Activated naive CD8-positive, alpha-beta T cell (primary cell): ENCODE results near the gene UTY.
"Not testable (repeated sequence)": the region's sequence is repeated elsewhere in the genome, so short reads cannot be mapped to it uniquely, and the experiment has no call there.

Experiments
- H3K27ac Mint-ChIP-seq: one replicate; pipeline ENCODE4 v1.8.0; 2021; ENCODE audit warnings: mixed read lengths
- H3K27me3 Mint-ChIP-seq: one replicate; pipeline ENCODE4 v1.8.0; 2021; ENCODE audit warnings: mixed read lengths
- H3K36me3 Mint-ChIP-seq: one replicate; pipeline ENCODE4 v1.8.0; 2021; ENCODE audit warnings: mixed read lengths
- H3K4me1 Mint-ChIP-seq: one replicate; pipeline ENCODE4 v1.8.0; 2021; ENCODE audit warnings: low read depth, mixed read lengths
- H3K4me3 Mint-ChIP-seq: one replicate; pipeline ENCODE4 v1.8.0; 2021; ENCODE audit warnings: mild to moderate bottlenecking, mixed read lengths
- H3K9me3 Mint-ChIP-seq: one replicate; pipeline ENCODE4 v1.8.0; 2021; ENCODE audit warnings: low read depth, mixed read lengths

UTY gene

GRCh38 chrY:13296176-13296890 lies 183.5 kb downstream of the UTY start:
- Mint-ChIP-seq H3K9me3 (no peaks in the 10 kb centered on the region), H3K4me3 (no peak overlapping the region), H3K27me3 (no peaks in the 10 kb centered on the region), H3K4me1 (peaks cover 7% of the 10 kb centered on the region), H3K36me3 (peaks cover 16% of the 10 kb centered on the region), H3K27ac (peak overlapping the region; percentile 28)

DNA sequence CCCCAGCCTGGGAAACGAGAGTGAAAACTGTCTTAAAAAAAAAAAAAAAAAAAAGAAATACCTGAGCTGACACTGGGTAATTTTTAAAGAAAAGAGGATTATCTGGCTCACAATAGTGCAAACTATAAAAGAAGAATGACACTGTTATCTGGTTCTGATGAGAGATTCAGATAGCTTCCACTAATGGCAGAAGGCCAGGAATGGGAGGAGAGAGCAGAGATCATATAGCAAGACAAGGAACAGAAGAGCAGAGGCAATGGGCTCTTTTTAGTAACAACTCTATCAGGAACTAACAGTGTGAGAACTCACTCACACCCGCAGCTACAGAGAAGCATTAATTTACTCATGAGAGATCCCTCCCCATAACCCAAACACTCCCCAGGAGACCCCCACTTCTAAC lies 184.8 kb downstream of the UTY start:
- H3K27me3 Mint-ChIP-seq: no peaks in the 10 kb centered on the region
- no peak overlapping the region for H3K27ac Mint-ChIP-seq
- no peaks in the 10 kb centered on the region for H3K9me3 Mint-ChIP-seq
- H3K4me1 Mint-ChIP-seq: peaks cover 8% of the 10 kb centered on the region
- H3K4me3 Mint-ChIP-seq: no peak overlapping the region
- peaks cover 22% of the 10 kb centered on the region for H3K36me3 Mint-ChIP-seq

DNA sequence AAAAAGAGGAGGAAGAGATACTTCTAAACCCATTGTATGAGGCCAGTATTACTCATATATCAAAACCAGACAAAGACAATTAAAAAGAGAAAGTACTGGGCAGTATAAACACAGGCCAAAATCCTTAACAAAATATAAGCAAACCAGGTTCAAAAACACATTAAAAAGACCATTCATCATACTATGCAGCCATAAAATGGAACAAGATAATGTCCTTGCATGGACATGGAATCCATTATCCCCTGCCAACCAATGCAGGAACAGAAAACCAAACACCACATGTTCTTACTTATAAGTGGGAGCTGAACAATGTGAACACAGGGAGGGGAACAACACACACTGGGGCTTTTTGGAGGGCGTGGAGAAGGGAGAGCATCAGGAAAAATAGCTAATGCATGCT lies 188.6 kb downstream of the UTY start:
- Mint-ChIP-seq H3K4me1 (peaks cover 1% of the 10 kb centered on the region), H3K27me3 (no peaks in the 10 kb centered on the region), H3K9me3 (no peaks in the 10 kb centered on the region), H3K27ac (no peak overlapping the region), H3K4me3 (no peak overlapping the region), H3K36me3 (peaks cover 26% of the 10 kb centered on the region)

GRCh38 chrY:13282151-13283054 lies 197.4 kb downstream of the UTY start:
- not testable (repeated sequence) for H3K9me3 Mint-ChIP-seq, H3K36me3 Mint-ChIP-seq, H3K4me3 Mint-ChIP-seq, H3K27me3 Mint-ChIP-seq
- Mint-ChIP-seq H3K27ac (peak overlapping the region; percentile 58), H3K4me1 (peaks cover 11% of the 10 kb centered on the region)

DNA sequence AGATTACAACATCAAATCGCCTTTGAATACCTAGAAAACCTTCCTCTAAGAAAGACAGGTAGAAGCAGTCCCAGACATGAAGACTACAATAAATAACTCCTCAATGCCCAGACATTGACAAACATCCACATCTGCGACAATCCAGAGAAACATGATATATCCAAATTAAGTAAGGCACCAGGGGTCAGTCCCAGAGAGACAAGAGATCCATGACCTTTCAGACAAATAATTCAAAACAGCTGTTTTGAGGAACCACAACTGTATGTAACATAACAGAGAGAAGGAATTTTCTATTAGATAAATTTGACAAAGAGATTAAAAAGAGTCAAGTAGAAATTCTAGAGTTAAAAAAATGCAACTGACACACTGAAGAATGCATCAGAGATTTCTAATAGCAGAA lies 200.3 kb downstream of the UTY start:
- Mint-ChIP-seq H3K27me3 (no peaks in the 10 kb centered on the region), H3K27ac (peak overlapping the region; percentile 61), H3K9me3 (no peaks in the 10 kb centered on the region), H3K36me3 (peaks cover 2% of the 10 kb centered on the region), H3K4me1 (peaks cover 11% of the 10 kb centered on the region), H3K4me3 (no peak overlapping the region)

DNA sequence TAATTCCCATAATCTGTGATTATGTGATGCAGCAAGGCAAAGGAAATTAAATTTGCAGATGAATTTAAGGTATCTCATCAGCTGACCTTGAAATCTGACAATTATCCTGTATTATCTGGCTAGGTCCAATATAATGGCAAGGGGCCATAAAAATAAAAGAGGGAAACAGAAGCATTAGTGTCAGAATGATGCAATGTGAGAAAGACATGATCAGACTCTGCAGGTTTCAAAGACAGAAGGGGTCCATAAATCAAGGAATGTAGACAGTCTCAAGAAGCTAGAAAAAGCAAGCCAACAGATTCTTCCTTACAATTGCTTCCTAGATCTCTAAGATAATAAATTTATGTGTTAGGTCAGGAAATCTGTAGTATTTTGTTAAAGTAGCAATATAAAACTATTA lies 208.1 kb downstream of the UTY start:
- Mint-ChIP-seq H3K4me1 (peaks cover 4% of the 10 kb centered on the region), H3K27ac (no peak overlapping the region), H3K4me3 (no peak overlapping the region), H3K36me3 (peaks cover 24% of the 10 kb centered on the region), H3K27me3 (no peaks in the 10 kb centered on the region), H3K9me3 (no peaks in the 10 kb centered on the region)

DNA sequence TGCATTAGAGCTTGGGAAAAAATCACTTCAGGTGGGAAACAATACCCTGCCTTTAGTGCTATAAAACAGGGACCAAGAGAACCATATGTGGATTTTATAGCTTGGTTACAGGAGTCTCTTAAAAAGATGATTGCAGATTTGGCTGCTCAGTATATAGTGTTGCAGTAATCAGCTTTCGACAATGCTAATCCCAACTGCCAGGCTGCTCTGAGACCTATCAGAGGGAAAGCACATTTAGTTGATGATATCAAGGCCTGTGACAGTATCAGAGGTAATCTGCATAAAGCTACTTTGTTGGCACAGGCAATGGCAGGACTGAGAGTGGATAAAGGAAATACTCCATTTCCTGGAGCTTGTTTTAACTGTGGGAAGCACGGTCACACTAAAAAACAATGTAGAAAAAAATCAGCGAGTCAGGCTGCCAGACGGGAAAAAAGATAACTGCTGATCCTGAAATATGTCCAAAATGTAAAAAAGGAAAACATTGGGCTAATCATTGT lies 225.8 kb downstream of the UTY start:
- not testable (repeated sequence) for H3K36me3 Mint-ChIP-seq, H3K9me3 Mint-ChIP-seq, H3K27me3 Mint-ChIP-seq, H3K27ac Mint-ChIP-seq, H3K4me3 Mint-ChIP-seq, H3K4me1 Mint-ChIP-seq

DNA sequence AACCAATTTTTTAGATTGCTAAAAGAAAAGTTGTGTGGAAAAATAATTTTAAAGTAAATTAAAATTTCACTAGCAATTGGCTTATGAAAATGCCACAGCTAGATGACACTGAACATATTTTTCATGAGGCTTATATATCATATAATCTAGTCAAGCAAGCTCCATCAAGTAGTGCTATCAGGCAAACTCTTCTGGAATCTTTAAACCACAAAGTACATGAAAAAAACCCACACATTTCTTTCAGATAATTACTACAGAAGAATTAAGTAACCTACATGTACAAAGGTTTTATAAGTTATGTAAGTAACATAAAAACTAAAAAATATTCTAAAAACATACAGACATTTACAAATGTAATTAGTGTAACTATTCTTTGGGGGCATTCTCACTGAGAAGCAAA lies 229.4 kb downstream of the UTY start:
- Mint-ChIP-seq H3K27me3 (no peaks in the 10 kb centered on the region), H3K4me1 (no peaks in the 10 kb centered on the region), H3K9me3 (no peaks in the 10 kb centered on the region), H3K4me3 (no peak overlapping the region), H3K36me3 (peaks cover 2% of the 10 kb centered on the region), H3K27ac (no peak overlapping the region)

- H3K9me3 Mint-ChIP-seq: peaks cover 3% of the 10 kb centered on the region
- H3K27ac Mint-ChIP-seq: no peak overlapping the region
- H3K27me3 Mint-ChIP-seq: no peaks in the 10 kb centered on the region
- no peak overlapping the region for H3K4me3 Mint-ChIP-seq
- peaks cover 26% of the 10 kb centered on the region for H3K36me3 Mint-ChIP-seq
- H3K4me1 Mint-ChIP-seq: peaks cover 2% of the 10 kb centered on the region
Measured at GRCh38 chrY:13243716-13244115, 236.1 kb downstream of the UTY start.

GRCh38 chrY:13233901-13234300 lies 245.9 kb downstream of the UTY start:
- no peaks in the 10 kb centered on the region for H3K27me3 Mint-ChIP-seq
- H3K36me3 Mint-ChIP-seq: peaks cover 19% of the 10 kb centered on the region
- peaks cover 4% of the 10 kb centered on the region for H3K9me3 Mint-ChIP-seq
- H3K27ac Mint-ChIP-seq: no peak overlapping the region
- peaks cover 4% of the 10 kb centered on the region for H3K4me1 Mint-ChIP-seq
- no peak overlapping the region for H3K4me3 Mint-ChIP-seq

DNA sequence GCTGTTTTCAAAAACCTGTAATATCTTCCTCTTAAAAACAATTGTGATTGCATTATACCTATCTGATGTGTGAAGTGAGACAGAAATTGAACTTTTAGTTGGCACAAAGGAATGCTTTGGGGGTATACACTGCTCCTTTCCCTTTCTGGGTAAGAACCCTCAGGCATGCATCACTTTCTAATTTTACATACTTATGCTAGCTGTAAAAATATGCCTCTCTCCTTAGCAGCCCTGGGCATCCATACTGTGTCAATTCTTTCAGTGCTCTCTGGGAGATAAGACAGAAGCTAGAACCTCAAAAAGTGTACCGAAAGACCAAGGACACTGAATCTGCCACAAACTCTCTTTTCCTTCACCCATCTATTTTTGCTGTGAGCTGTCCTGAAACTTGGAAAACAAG lies 246.7 kb downstream of the UTY start:
- Mint-ChIP-seq H3K27me3 (no peaks in the 10 kb centered on the region), H3K9me3 (peaks cover 4% of the 10 kb centered on the region), H3K4me3 (no peak overlapping the region), H3K36me3 (peaks cover 13% of the 10 kb centered on the region), H3K27ac (no peak overlapping the region), H3K4me1 (peaks cover 4% of the 10 kb centered on the region)

DNA sequence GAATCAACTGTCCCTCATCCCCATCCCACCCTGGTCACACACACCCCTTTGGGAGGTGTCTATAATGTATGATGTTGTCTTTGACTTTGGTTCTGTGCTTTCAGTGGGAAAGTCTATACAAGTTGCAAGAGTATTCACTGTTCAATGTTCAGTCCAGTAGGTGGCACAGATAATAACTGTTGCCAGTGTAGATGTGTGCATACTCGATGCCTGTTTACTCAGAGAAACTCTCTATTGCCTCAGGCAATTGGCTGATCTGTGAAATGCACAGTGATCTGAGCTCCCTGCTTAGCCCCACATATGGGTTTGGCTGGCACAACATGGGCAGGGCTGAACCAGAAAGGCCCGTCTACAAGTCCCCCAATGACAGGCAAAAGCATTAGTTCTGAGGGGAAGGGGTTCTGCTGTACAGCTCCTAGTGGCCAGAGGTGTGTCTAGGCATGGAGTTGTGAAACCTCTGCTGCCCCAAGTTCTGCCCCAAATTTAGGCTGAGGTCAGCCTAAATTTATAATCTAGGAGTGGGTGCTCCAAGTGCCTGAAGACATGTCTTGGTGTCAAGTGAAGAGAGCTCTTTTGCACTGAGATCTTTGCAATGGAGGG lies 252.4 kb downstream of the UTY start:
- H3K27me3 Mint-ChIP-seq: no peaks in the 10 kb centered on the region
- H3K9me3 Mint-ChIP-seq: peaks cover 10% of the 10 kb centered on the region
- no peaks in the 10 kb centered on the region for H3K36me3 Mint-ChIP-seq
- no peak overlapping the region for H3K4me3 Mint-ChIP-seq
- H3K27ac Mint-ChIP-seq: no peak overlapping the region
- peaks cover 4% of the 10 kb centered on the region for H3K4me1 Mint-ChIP-seq

GRCh38 chrY:13210961-13211646 lies 268.7 kb downstream of the UTY start:
- H3K4me1 Mint-ChIP-seq: no peaks in the 10 kb centered on the region
- no peak overlapping the region for H3K4me3 Mint-ChIP-seq
- no peak overlapping the region for H3K27ac Mint-ChIP-seq
- H3K27me3 Mint-ChIP-seq: no peaks in the 10 kb centered on the region
- H3K9me3 Mint-ChIP-seq: no peaks in the 10 kb centered on the region
- H3K36me3 Mint-ChIP-seq: peaks cover 2% of the 10 kb centered on the region

DNA sequence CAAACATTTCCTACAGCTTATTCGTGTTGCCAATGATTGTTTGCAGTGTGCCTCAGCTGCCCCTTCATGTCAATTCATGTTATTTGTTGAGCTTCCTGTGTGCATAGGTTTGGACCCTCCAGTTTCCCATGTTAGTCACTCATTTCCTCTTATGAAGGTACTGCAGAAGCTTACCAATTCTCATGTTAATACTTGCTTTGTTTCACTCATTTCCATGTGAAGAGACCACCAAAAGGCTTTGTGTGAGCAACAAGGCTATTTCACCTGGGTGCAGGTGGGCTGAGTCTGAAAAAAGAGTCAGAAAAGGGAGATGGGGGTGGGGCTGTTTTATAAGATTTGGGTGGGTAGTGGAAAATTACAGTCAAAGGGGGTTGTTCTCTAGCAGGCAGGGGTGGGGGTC lies 274.6 kb downstream of the UTY start:
- Mint-ChIP-seq H3K27ac (no peak overlapping the region), H3K27me3 (no peaks in the 10 kb centered on the region), H3K9me3 (no peaks in the 10 kb centered on the region), H3K4me1 (no peaks in the 10 kb centered on the region), H3K4me3 (no peak overlapping the region), H3K36me3 (no peaks in the 10 kb centered on the region)
